Measurements from ENCODE around the gene FNBP1. TPM values are rescaled to one million over a fixed set of nuclear protein-coding genes. Genes with fewer than 3 reads are reported as not detected.

Gene FNBP1
- total RNA-seq, 1 donor from 2014 or later = 47.1 TPM

- Histone ChIP-seq H3K4me1 (peaks cover 40% of the 10 kb centered on the region), H3K27ac (peak overlapping the region; percentile 79), H3K4me3 (peak overlapping the region; percentile 87 to 99), H3K36me3 (no peaks in the 10 kb centered on the region), H3K9me3 (no peaks in the 10 kb centered on the region), H3K27me3 (no peaks in the 10 kb centered on the region)
- intact Hi-C loops (cut with DNase I) = no loop called here
- no peak for DNase-seq (ENCODE audit: extremely low spot score in 2 of 2)
- TF ChIP-seq, protein P1, sequence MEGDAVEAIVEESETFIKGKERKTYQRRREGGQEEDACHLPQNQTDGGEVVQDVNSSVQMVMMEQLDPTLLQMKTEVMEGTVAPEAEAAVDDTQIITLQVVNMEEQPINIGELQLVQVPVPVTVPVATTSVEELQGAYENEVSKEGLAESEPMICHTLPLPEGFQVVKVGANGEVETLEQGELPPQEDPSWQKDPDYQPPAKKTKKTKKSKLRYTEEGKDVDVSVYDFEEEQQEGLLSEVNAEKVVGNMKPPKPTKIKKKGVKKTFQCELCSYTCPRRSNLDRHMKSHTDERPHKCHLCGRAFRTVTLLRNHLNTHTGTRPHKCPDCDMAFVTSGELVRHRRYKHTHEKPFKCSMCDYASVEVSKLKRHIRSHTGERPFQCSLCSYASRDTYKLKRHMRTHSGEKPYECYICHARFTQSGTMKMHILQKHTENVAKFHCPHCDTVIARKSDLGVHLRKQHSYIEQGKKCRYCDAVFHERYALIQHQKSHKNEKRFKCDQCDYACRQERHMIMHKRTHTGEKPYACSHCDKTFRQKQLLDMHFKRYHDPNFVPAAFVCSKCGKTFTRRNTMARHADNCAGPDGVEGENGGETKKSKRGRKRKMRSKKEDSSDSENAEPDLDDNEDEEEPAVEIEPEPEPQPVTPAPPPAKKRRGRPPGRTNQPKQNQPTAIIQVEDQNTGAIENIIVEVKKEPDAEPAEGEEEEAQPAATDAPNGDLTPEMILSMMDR (IDR thresholded peaks at IDR 0.05) = no peak
- TF ChIP-seq POLR2AphosphoS5 (IDR thresholded peaks at IDR 0.05; ENCODE audit: insufficient read depth in 1 of 2, low read depth in 1 of 2) (no peak), POLR2A (IDR thresholded peaks at IDR 0.05) (no peak)
These were observed 11.4 kb upstream of the FNBP1 start for GRCh38 chr9:130054325-130054786.

DNA sequence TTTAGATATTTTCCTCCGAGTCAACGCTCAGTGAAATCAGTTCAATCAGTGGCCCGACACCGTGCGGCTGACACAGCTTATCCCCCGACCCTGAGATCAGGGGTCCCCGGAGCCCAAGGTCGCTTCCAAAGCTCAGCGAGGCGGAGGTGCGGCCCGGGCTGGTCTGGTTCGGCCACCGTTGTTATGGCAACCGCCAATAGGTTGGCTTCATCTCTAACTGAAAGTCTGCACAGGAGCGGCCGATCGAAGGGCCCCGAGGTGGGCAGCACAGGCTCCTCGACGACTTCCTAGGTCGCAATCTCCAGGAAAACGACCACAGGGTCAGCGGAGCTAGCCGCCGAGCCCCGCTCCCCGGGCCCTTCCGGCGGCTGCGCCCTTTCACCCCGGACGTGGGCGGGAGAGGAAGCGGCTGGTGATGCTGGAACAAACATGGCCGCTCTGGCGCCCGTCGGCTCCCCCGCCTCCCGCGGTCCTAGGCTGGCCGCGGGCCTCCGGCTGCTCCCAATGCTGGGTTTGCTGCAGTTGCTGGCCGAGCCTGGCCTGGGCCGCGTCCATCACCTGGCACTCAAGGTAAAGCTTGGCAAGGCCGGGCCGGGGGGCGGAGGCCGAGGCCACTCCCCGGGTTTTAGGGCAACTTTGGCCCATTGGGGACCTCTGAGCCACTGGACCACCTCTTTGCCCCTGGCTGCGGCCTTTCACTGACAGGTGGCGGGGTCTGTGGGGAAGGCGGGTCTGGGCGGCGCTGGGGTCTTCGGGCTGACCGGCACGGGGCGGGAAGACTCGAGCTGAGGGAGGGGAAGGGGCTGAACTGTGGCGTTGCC is 10.7 kb upstream of the FNBP1 start, which contains the start of gene GPR107:
TSS of gene GPR107 (plus strand) at position 403 of the 821 bp plus-strand sequence. CDS start at position 430, 27 bp downstream.
- peak; percentile 82 to 93 for TF ChIP-seq POLR2AphosphoS5 (IDR thresholded peaks at IDR 0.05; ENCODE audit: insufficient read depth in 1 of 2, low read depth in 1 of 2)
- peak in 1 of 2 donors; percentile 57 for TF ChIP-seq POLR2A (IDR thresholded peaks at IDR 0.05)
- TF ChIP-seq, protein P1 (IDR thresholded peaks at IDR 0.05) = no peak
- intact Hi-C loops (cut with DNase I) = no loop called here
- no peaks in the 10 kb centered on the region for H3K27me3 ChIP-seq
- no peaks in the 10 kb centered on the region for H3K9me3 ChIP-seq
- peaks cover 40% of the 10 kb centered on the region for H3K4me1 ChIP-seq
- H3K4me3 ChIP-seq = peak within 1 kb of the TSS; percentile 87 to 99
- H3K36me3 ChIP-seq = no peaks in the 10 kb centered on the region
- H3K27ac ChIP-seq = peak within 1 kb of the TSS; percentile 79
- DNase-seq (ENCODE audit: extremely low spot score in 2 of 2) = no peak

- Histone ChIP-seq H3K4me1 (peaks cover 40% of the 10 kb centered on the region), H3K4me3 (peak overlapping the region; percentile 87 to 99), H3K27ac (peak overlapping the region; percentile 79), H3K36me3 (no peaks in the 10 kb centered on the region), H3K9me3 (no peaks in the 10 kb centered on the region), H3K27me3 (no peaks in the 10 kb centered on the region)
- intact Hi-C loops (cut with DNase I) = no loop called here
- TF ChIP-seq, protein P1 (IDR thresholded peaks at IDR 0.05) = no peak
- no peak for TF ChIP-seq POLR2A (IDR thresholded peaks at IDR 0.05)
- no peak for TF ChIP-seq POLR2AphosphoS5 (IDR thresholded peaks at IDR 0.05; ENCODE audit: insufficient read depth in 1 of 2, low read depth in 1 of 2)
- no peak for DNase-seq (ENCODE audit: extremely low spot score in 2 of 2)
These were observed 10.1 kb upstream of the FNBP1 start for GRCh38 chr9:130053109-130053503.

- Histone ChIP-seq H3K4me3 (no peak overlapping the region), H3K9me3 (no peaks in the 10 kb centered on the region), H3K27me3 (no peaks in the 10 kb centered on the region), H3K27ac (peak overlapping the region; percentile 47), H3K36me3 (no peaks in the 10 kb centered on the region), H3K4me1 (peaks cover 40% of the 10 kb centered on the region)
- TF ChIP-seq, protein P1 (IDR thresholded peaks at IDR 0.05) = no peak
- peak in 1 of 2 donors; percentile 86 for TF ChIP-seq POLR2AphosphoS5 (IDR thresholded peaks at IDR 0.05; ENCODE audit: insufficient read depth in 1 of 2, low read depth in 1 of 2)
- TF ChIP-seq POLR2A (IDR thresholded peaks at IDR 0.05) = no peak
- DNase-seq (ENCODE audit: extremely low spot score in 2 of 2) = no peak
- intact Hi-C loops (cut with DNase I) = no loop called here
These were observed 8.9 kb upstream of the FNBP1 start for GRCh38 chr9:130051855-130052254.

DNA sequence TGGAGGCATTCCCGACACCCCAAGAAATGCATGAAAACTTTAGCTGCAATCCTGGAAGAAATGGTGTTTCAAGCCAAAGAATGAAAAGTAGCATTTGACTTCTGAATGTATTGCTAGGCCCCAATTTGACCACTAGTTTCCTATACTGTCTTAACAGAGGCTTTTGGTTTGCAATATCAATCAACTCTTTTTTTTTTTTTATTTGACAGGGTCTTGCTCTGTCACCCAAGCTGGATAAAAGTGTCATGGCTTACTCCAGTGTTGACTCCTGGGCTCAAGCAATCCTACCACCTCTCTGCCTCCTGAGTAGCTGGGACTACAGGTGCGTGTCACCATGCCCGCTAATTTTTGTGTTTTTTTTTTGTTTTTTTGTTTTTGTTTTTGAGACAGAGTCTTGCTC is 7.5 kb upstream of the FNBP1 start:
- H3K4me3 ChIP-seq = no peak overlapping the region
- H3K9me3 ChIP-seq = no peaks in the 10 kb centered on the region
- intact Hi-C loops (cut with DNase I) = no loop called here
- H3K27me3 ChIP-seq = no peaks in the 10 kb centered on the region
- H3K4me1 ChIP-seq = peaks cover 41% of the 10 kb centered on the region
- TF ChIP-seq, protein P1 (IDR thresholded peaks at IDR 0.05) = no peak
- TF ChIP-seq POLR2AphosphoS5 (IDR thresholded peaks at IDR 0.05; ENCODE audit: insufficient read depth in 1 of 2, low read depth in 1 of 2) (no peak), POLR2A (IDR thresholded peaks at IDR 0.05) (no peak)
- H3K27ac ChIP-seq = no peak overlapping the region
- no peaks in the 10 kb centered on the region for H3K36me3 ChIP-seq
- DNase-seq (ENCODE audit: extremely low spot score in 2 of 2) = no peak

All from vagina (tissue), 2 donors.